CD4-positive, alpha-beta T cell treated with Interleukin-2 at 100 ng/mL for 4 hours (primary cell): ENCODE results near the gene SMIM14.
"Not testable (repeated sequence)": the region's sequence is repeated elsewhere in the genome, so short reads cannot be mapped to it uniquely, and the experiment has no call there.

ENCODE experiments used
- DNase-seq: peaks from one replicate; pipeline ENCODE4 v3.0.0-alpha.2; 2020; ENCODE audit warnings: low spot score

Gene SMIM14

DNA sequence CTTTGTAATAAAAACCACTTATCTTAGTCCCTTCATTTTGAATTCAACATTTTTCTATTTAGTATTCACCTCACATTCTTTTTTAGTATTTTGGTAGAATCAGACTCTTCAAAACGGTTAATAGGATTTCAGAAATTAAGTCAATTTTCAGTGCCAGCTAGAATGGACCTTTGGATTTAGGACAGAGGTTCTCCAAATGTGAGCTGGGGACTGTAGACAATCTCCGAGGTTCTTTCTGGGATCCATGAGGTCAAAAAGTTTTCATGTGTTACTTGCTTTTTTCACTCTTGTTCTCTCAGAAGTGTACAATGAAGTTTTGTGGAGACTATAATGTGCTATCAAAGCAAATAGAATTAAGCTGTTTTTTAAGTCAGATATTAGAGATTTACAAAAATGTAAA, 109.1 kb downstream of the SMIM14 start:
- no peak for DNase-seq

DNA sequence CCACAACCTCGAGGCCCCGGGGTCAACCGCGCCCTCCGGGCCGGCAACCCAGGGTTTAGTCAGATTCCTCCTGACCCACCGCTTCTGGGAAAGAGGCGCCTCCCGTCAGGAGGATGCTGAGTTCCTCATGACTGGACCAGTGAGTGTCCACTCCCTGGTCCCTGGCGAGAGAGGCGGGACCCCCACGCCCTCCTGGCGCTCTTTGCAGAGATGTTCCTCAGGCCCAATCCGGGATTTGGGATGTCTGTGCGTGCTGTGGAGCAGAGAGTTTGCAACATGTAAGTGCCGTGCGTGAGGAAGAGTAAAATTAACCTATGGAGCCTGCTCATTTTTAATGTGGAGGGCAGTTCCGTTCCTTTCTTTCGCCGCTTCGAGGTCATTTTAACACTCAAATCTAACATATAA, 110.6 kb downstream of the SMIM14 start:
- DNase-seq: no peak

DNA sequence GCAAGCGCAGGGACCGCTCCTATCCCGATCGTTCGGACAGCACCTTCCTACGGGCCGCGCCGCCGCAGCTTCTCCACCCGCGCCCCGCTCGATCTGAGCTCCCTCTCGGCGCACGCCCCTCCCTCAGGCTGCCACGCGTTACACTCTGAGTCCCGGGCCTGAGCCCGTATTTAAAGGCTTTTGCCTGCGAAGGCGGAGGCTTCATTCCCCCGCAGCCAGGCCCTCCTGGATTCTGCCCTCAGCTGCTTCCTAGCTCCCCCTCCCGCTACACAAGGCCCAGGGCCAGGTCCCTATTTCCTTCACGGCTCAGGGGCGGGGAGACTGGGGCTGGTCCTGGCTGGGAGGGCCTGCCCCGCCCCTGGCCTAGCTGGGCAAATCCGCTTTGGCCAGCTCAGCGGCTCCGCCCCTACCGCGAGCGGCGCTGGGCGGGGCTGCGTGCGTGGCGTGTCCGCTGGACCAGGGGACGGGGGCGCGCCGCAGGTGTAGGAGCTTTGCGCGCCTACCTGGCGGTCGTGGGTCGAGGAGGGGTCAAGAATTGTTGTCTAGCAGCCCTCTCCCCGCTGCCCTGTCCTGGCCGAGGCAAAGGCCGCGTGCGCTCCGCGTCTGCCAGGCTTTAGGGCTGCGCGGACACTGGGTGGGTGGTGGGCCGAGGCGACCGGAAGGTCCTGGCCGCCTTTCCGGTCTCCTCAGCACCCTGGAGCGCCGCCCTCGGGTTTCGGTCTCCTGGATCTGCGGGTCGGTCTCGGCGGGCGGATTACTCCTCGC, 111.2 kb downstream of the SMIM14 start, which contains the start of gene UGDH:
TSS of gene UGDH (minus strand) at position 144 of the 765 bp plus-strand sequence. CDS start 5,927 bp downstream, outside the sequence.
- DNase-seq: peak; percentile 87

DNA sequence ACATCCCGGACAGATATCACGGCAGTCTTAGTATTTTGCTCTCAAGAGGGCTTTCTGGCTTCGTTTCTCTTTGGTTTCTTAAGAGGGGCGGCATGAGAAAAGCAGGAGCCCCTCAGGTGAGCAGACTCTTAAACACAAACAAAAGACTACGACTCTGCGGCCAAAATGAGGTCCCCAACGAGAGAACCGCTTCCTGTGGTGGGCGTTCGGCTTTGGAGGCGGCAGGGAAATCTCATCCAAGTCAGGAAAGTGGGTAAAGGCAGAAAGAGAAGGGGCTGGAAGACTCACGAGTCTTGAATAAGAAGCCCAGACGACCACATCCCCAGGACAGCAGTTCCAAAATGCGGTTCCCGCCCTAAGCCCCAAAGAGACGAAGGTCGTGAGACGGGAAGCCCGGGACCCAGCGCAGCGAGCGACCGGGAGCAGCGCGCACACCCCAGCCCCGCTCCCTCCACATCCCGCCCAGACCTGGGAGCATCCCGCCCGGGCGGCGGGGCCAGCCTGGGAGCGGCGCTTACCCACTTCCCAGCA, 111.8 kb downstream of the SMIM14 start:
- DNase-seq: peak; percentile 3

DNA sequence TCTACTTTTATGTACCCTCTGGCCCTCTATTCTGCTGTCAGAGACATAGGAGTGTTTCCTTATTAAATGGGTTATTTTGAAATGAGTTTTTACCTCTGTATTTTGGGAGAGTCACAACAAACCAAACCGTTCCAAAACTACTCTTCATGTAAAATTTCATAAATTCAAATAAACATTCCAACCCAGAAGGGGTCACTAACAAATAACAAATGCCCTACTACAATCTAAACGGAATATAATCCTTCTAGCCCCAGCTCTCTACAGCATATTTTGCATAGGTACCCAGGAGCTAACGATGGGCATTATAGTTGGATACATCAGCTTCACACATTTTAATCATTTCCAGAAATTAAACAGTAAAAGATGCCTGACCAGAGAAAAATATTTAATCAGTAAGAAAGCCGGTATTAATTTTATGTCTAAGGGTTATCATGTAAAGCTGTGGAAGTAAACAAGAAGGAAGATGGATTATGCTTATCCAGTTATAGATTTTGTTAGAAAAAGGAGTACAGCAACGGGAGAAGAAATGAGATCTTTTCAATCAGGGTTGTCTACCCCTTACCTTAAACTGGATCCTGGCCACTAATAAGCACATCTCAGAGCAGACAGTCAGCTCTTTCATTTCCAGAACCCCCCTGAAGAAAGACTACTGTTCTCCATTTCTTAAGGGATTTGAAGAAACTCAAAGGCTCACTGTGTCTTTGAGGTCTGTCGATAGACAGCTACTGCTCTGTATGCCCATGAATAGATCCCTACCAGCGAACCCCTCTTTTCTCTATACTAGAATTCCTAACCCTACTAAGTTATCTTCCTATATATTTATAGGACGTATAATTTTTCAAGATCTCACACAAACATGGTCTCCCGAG, 112.6 kb downstream of the SMIM14 start:
- no peak for DNase-seq

GRCh38 chr4:39524161-39524957, 114.3 kb downstream of the SMIM14 start:
- DNase-seq: no peak

GRCh38 chr4:39522068-39522467, 116.6 kb downstream of the SMIM14 start:
- DNase-seq: no peak

GRCh38 chr4:39521253-39521919, 117.3 kb downstream of the SMIM14 start:
- no peak for DNase-seq

DNA sequence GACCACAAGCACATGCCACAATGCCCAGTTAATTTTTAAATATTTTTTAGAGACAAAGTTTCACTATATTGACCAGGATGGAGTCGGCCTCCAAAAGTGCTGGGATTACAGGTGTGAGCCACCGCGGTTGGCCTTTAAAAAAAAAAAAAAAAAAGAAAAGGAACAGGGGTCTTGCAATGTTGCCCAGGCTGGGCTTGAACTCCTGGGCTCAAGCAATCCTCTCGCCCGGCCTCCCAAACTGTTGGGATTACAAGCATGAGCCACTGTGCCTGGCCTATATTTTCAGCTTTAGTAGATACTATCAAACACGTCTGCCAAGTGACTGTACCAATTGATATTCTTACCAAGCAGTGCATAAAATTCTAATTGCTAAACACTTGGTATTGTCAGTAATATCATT, 120.2 kb downstream of the SMIM14 start:
- no peak for DNase-seq

- DNase-seq: no peak
These were observed 122.2 kb downstream of the SMIM14 start for GRCh38 chr4:39516407-39516966.

- not testable (repeated sequence) for DNase-seq
These were observed 122.8 kb downstream of the SMIM14 start for GRCh38 chr4:39515669-39516401.

- no peak for DNase-seq
These were observed 123.7 kb downstream of the SMIM14 start for GRCh38 chr4:39514888-39515401.

DNA sequence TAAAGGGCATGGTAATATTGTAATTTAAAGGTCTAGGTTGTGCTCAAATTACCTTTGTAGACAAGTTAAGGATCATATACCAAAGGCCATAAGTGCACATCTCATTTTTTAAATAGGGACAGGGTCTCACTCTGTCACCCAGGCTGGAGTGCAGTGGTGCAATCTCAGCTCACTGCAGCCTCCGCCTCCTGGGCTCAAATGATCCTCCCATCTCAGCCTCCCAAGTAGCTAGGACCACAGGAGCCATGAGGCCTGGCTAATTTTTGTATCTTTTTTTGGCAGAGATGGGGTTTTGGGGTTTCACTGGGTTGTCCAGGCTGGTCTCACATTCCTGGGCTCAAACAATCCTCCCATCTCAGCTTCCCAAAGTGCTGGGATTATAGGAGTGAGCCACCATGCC, 124.4 kb downstream of the SMIM14 start:
- DNase-seq: not testable (repeated sequence)

DNA sequence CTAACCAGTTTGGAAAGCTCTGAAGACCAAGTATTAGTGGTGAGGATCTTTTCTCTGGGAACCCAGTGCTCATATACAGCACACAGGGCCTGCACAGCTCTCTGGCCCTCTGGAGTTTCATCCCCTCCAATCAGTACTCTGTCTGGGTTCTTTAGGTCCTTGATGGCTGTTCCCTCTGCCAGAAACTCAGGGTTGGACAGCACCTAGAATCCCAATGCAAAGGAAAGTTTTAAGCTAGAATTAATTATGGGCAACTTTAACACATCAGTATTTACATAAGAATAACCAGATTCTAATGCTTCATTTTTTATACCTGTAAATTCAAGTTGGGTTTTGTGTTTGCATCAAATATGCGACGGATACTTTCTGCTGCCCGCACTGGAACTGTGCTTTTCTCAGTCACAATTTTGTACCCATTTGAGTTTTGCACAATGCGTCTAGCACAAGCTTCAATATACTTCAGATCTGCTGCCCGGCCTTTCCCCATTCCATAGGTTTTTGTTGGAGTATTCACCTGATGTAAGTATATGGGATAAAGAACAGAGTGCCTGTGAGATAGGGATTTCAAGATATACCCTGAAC, 128.2 kb downstream of the SMIM14 start:
- DNase-seq: no peak

GRCh38 chr4:39505581-39505980, 133.1 kb downstream of the SMIM14 start:
- DNase-seq: no peak

DNA sequence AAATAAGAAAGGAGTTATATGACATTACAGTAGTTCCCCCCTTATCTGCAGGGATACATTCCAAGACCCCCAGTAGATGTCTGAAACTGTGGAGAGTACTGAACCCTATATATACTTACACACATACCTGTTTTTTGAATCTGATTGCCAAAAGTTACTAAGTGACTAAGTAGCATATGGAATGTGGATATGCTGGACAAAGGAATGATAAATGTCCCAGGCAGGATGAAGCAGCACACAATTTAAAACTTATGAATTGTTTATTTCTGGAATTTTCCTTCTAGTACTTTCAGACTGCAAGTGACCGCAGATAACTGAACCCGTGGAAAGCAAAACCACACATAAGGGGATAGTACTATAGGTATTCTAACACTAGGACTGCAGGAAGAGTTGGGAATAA, 134.1 kb downstream of the SMIM14 start:
- DNase-seq: no peak

GRCh38 chr4:39502664-39503035, 136.0 kb downstream of the SMIM14 start:
- not testable (repeated sequence) for DNase-seq

DNA sequence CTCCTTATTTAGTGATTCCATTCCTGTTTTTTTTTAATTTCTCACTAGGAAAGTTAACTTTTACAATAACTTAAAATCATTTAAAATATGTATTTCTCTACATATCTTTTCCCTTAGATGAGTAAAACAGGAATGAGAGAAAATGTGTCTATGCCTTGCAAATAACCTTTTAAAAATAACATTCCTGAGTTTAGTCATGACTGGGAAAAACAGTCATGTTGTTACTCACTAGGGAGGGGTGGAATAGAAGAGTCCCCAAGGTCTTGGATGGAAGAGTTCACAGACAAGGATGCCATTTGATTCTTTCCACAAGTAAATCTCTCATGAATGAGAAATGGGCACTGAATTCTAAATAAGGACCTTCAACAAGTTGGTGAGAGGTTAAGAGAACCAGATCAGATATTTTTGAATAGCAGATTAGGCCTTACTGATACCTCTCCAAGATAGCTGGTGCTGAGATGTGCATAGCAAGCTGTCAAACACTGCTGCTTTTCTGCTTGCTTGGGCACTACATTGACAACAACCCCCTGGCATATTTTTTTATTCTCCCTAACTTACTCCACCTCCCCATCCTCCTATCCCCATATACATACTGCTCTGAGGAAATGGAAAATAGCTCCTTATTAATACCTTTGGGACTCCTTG, 136.5 kb downstream of the SMIM14 start:
- no peak for DNase-seq

GRCh38 chr4:39498727-39499020, 140.0 kb downstream of the SMIM14 start:
- DNase-seq: no peak
